ENCODE data around the gene SWT1.

- TF ChIP-seq GABPA (IDR thresholded peaks at IDR 0.05; ENCODE audit: low read depth) (no peak), POLR2AphosphoS5 (IDR thresholded peaks at IDR 0.05; ENCODE audit: low read depth) (no peak)
- TF ChIP-seq, protein P1, sequence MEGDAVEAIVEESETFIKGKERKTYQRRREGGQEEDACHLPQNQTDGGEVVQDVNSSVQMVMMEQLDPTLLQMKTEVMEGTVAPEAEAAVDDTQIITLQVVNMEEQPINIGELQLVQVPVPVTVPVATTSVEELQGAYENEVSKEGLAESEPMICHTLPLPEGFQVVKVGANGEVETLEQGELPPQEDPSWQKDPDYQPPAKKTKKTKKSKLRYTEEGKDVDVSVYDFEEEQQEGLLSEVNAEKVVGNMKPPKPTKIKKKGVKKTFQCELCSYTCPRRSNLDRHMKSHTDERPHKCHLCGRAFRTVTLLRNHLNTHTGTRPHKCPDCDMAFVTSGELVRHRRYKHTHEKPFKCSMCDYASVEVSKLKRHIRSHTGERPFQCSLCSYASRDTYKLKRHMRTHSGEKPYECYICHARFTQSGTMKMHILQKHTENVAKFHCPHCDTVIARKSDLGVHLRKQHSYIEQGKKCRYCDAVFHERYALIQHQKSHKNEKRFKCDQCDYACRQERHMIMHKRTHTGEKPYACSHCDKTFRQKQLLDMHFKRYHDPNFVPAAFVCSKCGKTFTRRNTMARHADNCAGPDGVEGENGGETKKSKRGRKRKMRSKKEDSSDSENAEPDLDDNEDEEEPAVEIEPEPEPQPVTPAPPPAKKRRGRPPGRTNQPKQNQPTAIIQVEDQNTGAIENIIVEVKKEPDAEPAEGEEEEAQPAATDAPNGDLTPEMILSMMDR (IDR thresholded peaks at IDR 0.05; ENCODE audit: insufficient read depth, low read length) = no peak
Observed at GRCh38 chr1:185229981-185230380, 73.0 kb downstream of the SWT1 start.
